ENCODE measurements around the gene INPP5B. TPM values are rescaled to one million over a fixed set of nuclear protein-coding genes. Genes with fewer than 3 reads are reported as not detected.
"Not testable (repeated sequence)": the region's sequence is repeated elsewhere in the genome, so short reads cannot be mapped to it uniquely, and the experiment has no call there.

INPP5B gene
- total RNA-seq, 2 donors from 2014 or later: 14.3 to 24.6 TPM

- intact Hi-C loops (cut with DNase I): no loop called here
- Histone ChIP-seq H3K9ac (ENCODE audit: low read depth in 2 of 2, low read length in 2 of 2) (no peak overlapping the region), H3K4me3 (no peak overlapping the region), H3K27ac (no peak overlapping the region), H3K4me1 (no peaks in the 10 kb centered on the region), H3K27me3 (no peaks in the 10 kb centered on the region), H3K9me3 (no peaks in the 10 kb centered on the region), H3K36me3 (no peaks in the 10 kb centered on the region)
- DNase-seq: no peak
- no peak for TF ChIP-seq CTCF (IDR thresholded peaks at IDR 0.05)
These were observed 32.0 kb downstream of the INPP5B start for GRCh38 chr1:37914719-37915475.

GRCh38 chr1:37911478-37911877 lies 35.4 kb downstream of the INPP5B start:
- intact Hi-C loops (cut with DNase I): not testable (repeated sequence)

GRCh38 chr1:37910886-37911285 lies 36.0 kb downstream of the INPP5B start:
- DNase-seq; H3K27me3 ChIP-seq; H3K4me3 ChIP-seq; intact Hi-C loops (cut with DNase I); H3K36me3 ChIP-seq; H3K9ac ChIP-seq (ENCODE audit: low read depth in 2 of 2, low read length in 2 of 2); H3K9me3 ChIP-seq; H3K4me1 ChIP-seq; H3K27ac ChIP-seq: not testable (repeated sequence)

More at GRCh38 chr1:37911478-37911877, 35.4 kb downstream of the INPP5B start:
- DNase-seq; H3K4me1 ChIP-seq; H3K9me3 ChIP-seq; H3K4me3 ChIP-seq; H3K27me3 ChIP-seq; H3K36me3 ChIP-seq; H3K27ac ChIP-seq; H3K9ac ChIP-seq (ENCODE audit: low read depth in 2 of 2, low read length in 2 of 2): not testable (repeated sequence)

GRCh38 chr1:37908531-37908930 lies 38.3 kb downstream of the INPP5B start:
- H3K27ac ChIP-seq; DNase-seq; H3K9ac ChIP-seq (ENCODE audit: low read depth in 2 of 2, low read length in 2 of 2); H3K4me3 ChIP-seq; H3K9me3 ChIP-seq; H3K36me3 ChIP-seq; H3K27me3 ChIP-seq; H3K4me1 ChIP-seq: not testable (repeated sequence)
- intact Hi-C loops (cut with DNase I): loop anchor here (5.0 kb wide), 1 partner anchor 59 kb away; no protein-coding TSS in a partner anchor

- not testable (repeated sequence) for H3K36me3 ChIP-seq; H3K4me3 ChIP-seq; H3K9me3 ChIP-seq; H3K4me1 ChIP-seq; DNase-seq; H3K9ac ChIP-seq (ENCODE audit: low read depth in 2 of 2, low read length in 2 of 2); H3K27ac ChIP-seq; H3K27me3 ChIP-seq
- intact Hi-C loops (cut with DNase I): loop anchor here (5.0 kb wide), 1 partner anchor 60 kb away; no protein-coding TSS in a partner anchor
These were observed 39.3 kb downstream of the INPP5B start for GRCh38 chr1:37907416-37908125.

GRCh38 chr1:37906591-37906990 lies 40.3 kb downstream of the INPP5B start:
- H3K27ac ChIP-seq; H3K9me3 ChIP-seq; H3K27me3 ChIP-seq; H3K4me3 ChIP-seq; H3K4me1 ChIP-seq; H3K9ac ChIP-seq (ENCODE audit: low read depth in 2 of 2, low read length in 2 of 2); H3K36me3 ChIP-seq; DNase-seq: not testable (repeated sequence)
- intact Hi-C loops (cut with DNase I): loop anchor here (5.0 kb wide), 1 partner anchor 61 kb away; no protein-coding TSS in a partner anchor

GRCh38 chr1:37905727-37906126 lies 41.1 kb downstream of the INPP5B start:
- Histone ChIP-seq H3K4me3 (no peak overlapping the region), H3K27me3 (no peaks in the 10 kb centered on the region), H3K4me1 (no peaks in the 10 kb centered on the region), H3K27ac (no peak overlapping the region), H3K9me3 (no peaks in the 10 kb centered on the region), H3K36me3 (no peaks in the 10 kb centered on the region), H3K9ac (ENCODE audit: low read depth in 2 of 2, low read length in 2 of 2) (no peak overlapping the region)
- no peak for DNase-seq
- TF ChIP-seq CTCF (IDR thresholded peaks at IDR 0.05): no peak
- intact Hi-C loops (cut with DNase I): loop anchor here (5.0 kb wide), 1 partner anchor 62 kb away; no protein-coding TSS in a partner anchor

- intact Hi-C loops (cut with DNase I); H3K36me3 ChIP-seq; H3K4me3 ChIP-seq: not testable (repeated sequence)
These were observed 42.9 kb downstream of the INPP5B start for GRCh38 chr1:37903921-37904320.

More at GRCh38 chr1:37903921-37904320, 42.9 kb downstream of the INPP5B start:
- not testable (repeated sequence) for H3K9ac ChIP-seq (ENCODE audit: low read depth in 2 of 2, low read length in 2 of 2); H3K27me3 ChIP-seq; H3K4me1 ChIP-seq; DNase-seq; H3K9me3 ChIP-seq; H3K27ac ChIP-seq
